H1 (cell line): ENCODE data around the gene TCP11. TPM values are rescaled to one million over a fixed set of nuclear protein-coding genes. Genes with fewer than 3 reads are reported as not detected.

Experiments
- CTCF ChIA-PET: fragments of 300-600 bp; sonication (Branson Sonifier 250); formaldehyde crosslinking; loops from one replicate; lab custom pipeline; 2021; ENCODE audit not compliant: partially characterized antibody; lab: Charles Lee
- POLR2A ChIA-PET: fragments of 300-600 bp; sonication (Branson Sonifier 250); formaldehyde crosslinking; loops from one replicate; lab custom pipeline; 2021; ENCODE audit warnings: inconsistent platforms; ENCODE audit not compliant: partially characterized antibody; lab: Charles Lee
- DNase-seq, 2 experiments: peaks; one replicate each; pipeline versions ENCODE4 v3.0.0 to v3.0.0-alpha.2; 2010 to 2022; ENCODE audit warnings: low spot score in 2 of 2, low read depth in 1 of 2, mixed read lengths in 1 of 2
- FAIRE-seq: peaks from 2 replicates; lab custom pipeline; 2011; peaks lifted over from hg19 to GRCh38; lab: Jason Lieb, UNC
- H2AFZ ChIP-seq: 2 replicates; pipeline ENCODE4 v1.8.1; 2012; ENCODE audit warnings: low read length, inconsistent platforms
- H2AK5ac ChIP-seq: 2 replicates; pipeline ENCODE4 v1.6.1; 2013; ENCODE audit warnings: low read depth, low read length
- H2BK120ac ChIP-seq: replicated peaks from 2 replicates; pipeline ENCODE3; 2013; ENCODE audit warnings: low read depth, low read length, inconsistent platforms
- H2BK12ac ChIP-seq: 2 replicates; pipeline ENCODE4 v1.6.1; 2013; ENCODE audit warnings: low read depth, low read length
- H2BK15ac ChIP-seq: 2 replicates; pipeline ENCODE4 v1.6.1; 2013; ENCODE audit warnings: low read length
- H2BK20ac ChIP-seq: 2 replicates; pipeline ENCODE4 v1.6.1; 2013; ENCODE audit warnings: low read length
- H2BK5ac ChIP-seq: 2 replicates; pipeline ENCODE4 v1.6.1; 2013; ENCODE audit warnings: low read depth, low read length
- H3K14ac ChIP-seq: 2 replicates; pipeline ENCODE4 v1.6.1; 2013; ENCODE audit warnings: inconsistent platforms; ENCODE audit not compliant: insufficient read length
- H3K18ac ChIP-seq: 2 replicates; pipeline ENCODE4 v1.6.1; 2013; ENCODE audit warnings: low read length; ENCODE audit errors: extremely low read depth
- H3K23ac ChIP-seq: 2 replicates; pipeline ENCODE4 v1.6.1; 2013; ENCODE audit warnings: inconsistent platforms; ENCODE audit not compliant: insufficient read length
- H3K23me2 ChIP-seq: 2 replicates; pipeline ENCODE4 v1.6.1; 2013; ENCODE audit warnings: low read depth, low read length
- H3K27ac ChIP-seq: 2 replicates; pipeline ENCODE4 v1.6.1; 2011; ENCODE audit warnings: low read depth, low read length, inconsistent platforms
- H3K27me3 ChIP-seq, 4 experiments: replicated peaks in 1 of 4; 1 replicate in 1 of 4; 2 replicates in 3 of 4; pipeline versions ENCODE4 v1.6.1 to v1.8.1; 2011 to 2013; ENCODE audit warnings: low read length in 3 of 4, mild to moderate bottlenecking in 3 of 4, inconsistent platforms in 2 of 4, mixed read lengths in 2 of 4, moderate library complexity in 1 of 4; ENCODE audit not compliant: control insufficient read depth in 3 of 4, insufficient read depth in 3 of 4; ENCODE audit errors: extremely low read depth in 1 of 4
- H3K36me3 ChIP-seq, 4 experiments: 2 replicates each; pipeline versions ENCODE4 v1.6.1 to v1.8.1; 2011 to 2013; ENCODE audit warnings: mild to moderate bottlenecking in 4 of 4, low read length in 3 of 4, moderate library complexity in 2 of 4, control low read depth in 1 of 4, inconsistent platforms in 1 of 4; ENCODE audit not compliant: insufficient read depth in 4 of 4, control insufficient read depth in 2 of 4
- H3K4ac ChIP-seq: replicated peaks from 2 replicates; pipeline ENCODE3; 2013; ENCODE audit warnings: low read length, low read depth, mixed read lengths, inconsistent platforms; ENCODE audit not compliant: insufficient read length
- H3K4me1 ChIP-seq, 4 experiments: replicated peaks in 1 of 4; 1 replicate in 1 of 4; 2 replicates in 3 of 4; pipeline versions ENCODE4 v1.6.1 to v1.8.1; 2011 to 2013; ENCODE audit warnings: low read length in 3 of 4, inconsistent platforms in 2 of 4, mixed read lengths in 1 of 4; ENCODE audit not compliant: insufficient read depth in 4 of 4, control insufficient read depth in 3 of 4
- H3K4me2 ChIP-seq, 2 experiments: 2 replicates each; pipeline versions ENCODE4 v1.6.1 to v1.8.1; 2011 to 2013; ENCODE audit warnings: low read depth in 2 of 2, low read length in 2 of 2, control low read depth in 1 of 2, inconsistent platforms in 1 of 2, mild to moderate bottlenecking in 1 of 2; ENCODE audit not compliant: insufficient read depth in 1 of 2
- H3K4me3 ChIP-seq, 4 experiments: fragments of 200-600, 300-600 bp in 1 of 4; sonication (generic), shearing (Covaris generic), sonication (Bioruptor Twin) in 1 of 4; 2 replicates each; pipeline versions ENCODE4 v1.5.1 to v1.8.1; 2011 to 2016; ENCODE audit warnings: low read length in 4 of 4, low read depth in 3 of 4, control low read depth in 2 of 4, inconsistent platforms in 2 of 4, mild to moderate bottlenecking in 2 of 4, mixed read lengths in 1 of 4, moderate library complexity in 1 of 4; ENCODE audit not compliant: insufficient read depth in 2 of 4; ENCODE audit errors: extremely low read depth in 1 of 4
- H3K56ac ChIP-seq: replicated peaks from 2 replicates; pipeline ENCODE3; 2013; ENCODE audit warnings: low read depth, mild to moderate bottlenecking, mixed read lengths, low read length, inconsistent platforms; ENCODE audit not compliant: insufficient read length
- H3K79me1 ChIP-seq: 2 replicates; pipeline ENCODE4 v1.6.1; 2013; ENCODE audit warnings: low read depth, low read length, control low read depth
- H3K79me2 ChIP-seq, 2 experiments: 2 replicates each; pipeline versions ENCODE4 v1.6.1 to v1.8.1; 2012 to 2013; ENCODE audit warnings: low read length in 2 of 2, mild to moderate bottlenecking in 2 of 2, inconsistent platforms in 1 of 2; ENCODE audit not compliant: insufficient read depth in 2 of 2, control insufficient read depth in 1 of 2
- H3K9ac ChIP-seq, 4 experiments: replicated peaks in 1 of 4; 1 replicate in 1 of 4; 2 replicates in 3 of 4; pipeline versions ENCODE4 v1.6.1 to v1.8.1; 2011 to 2013; ENCODE audit warnings: low read depth in 3 of 4, low read length in 3 of 4, control low read depth in 2 of 4, mild to moderate bottlenecking in 2 of 4, moderate library complexity in 2 of 4, inconsistent platforms in 1 of 4; ENCODE audit errors: extremely low read depth in 1 of 4
- H3K9me3 ChIP-seq, 2 experiments: 2 replicates each; pipeline versions ENCODE4 v1.6.1 to v1.8.1; 2012 to 2013; ENCODE audit warnings: mild to moderate bottlenecking in 2 of 2, moderate library complexity in 2 of 2, control low read depth in 1 of 2, inconsistent platforms in 1 of 2, low read depth in 1 of 2, low read length in 1 of 2, mixed read lengths in 1 of 2; ENCODE audit not compliant: insufficient read depth in 2 of 2
- H4K20me1 ChIP-seq, 2 experiments: replicated peaks in 1 of 2; 2 replicates each; pipeline versions ENCODE3 to v1.8.1; 2011 to 2013; ENCODE audit warnings: inconsistent platforms in 2 of 2, low read length in 2 of 2, mild to moderate bottlenecking in 1 of 2; ENCODE audit not compliant: insufficient read depth in 2 of 2, control insufficient read depth in 1 of 2
- H4K5ac ChIP-seq: 2 replicates; pipeline ENCODE4 v1.6.1; 2013; ENCODE audit warnings: low read length, low read depth, mixed read lengths, inconsistent platforms; ENCODE audit not compliant: insufficient read length
- H4K8ac ChIP-seq: 2 replicates; pipeline ENCODE4 v1.8.0; 2013; ENCODE audit warnings: mild to moderate bottlenecking, moderate library complexity, low read length, inconsistent platforms; ENCODE audit not compliant: insufficient read depth; ENCODE audit errors: extremely low read depth
- H4K91ac ChIP-seq: replicated peaks from 2 replicates; pipeline ENCODE3; 2013; ENCODE audit warnings: low read length, mixed read lengths, inconsistent platforms; ENCODE audit not compliant: insufficient read length
- BACH1 ChIP-seq: IDR thresholded peaks from 2 replicates; pipeline ENCODE4 v1.6.1; 2012; ENCODE audit warnings: low read length, improper control_type of control experiment
- CBX5 ChIP-seq: fragments of 300-800, 300-1000 bp; sonication (generic); IDR thresholded peaks from 2 replicates; pipeline ENCODE4 v1.7.1; 2016; ENCODE audit warnings: antibody characterized with exemption, low read length, low read depth
- CTCF ChIP-seq, 3 experiments: IDR thresholded peaks; 1 replicate in 2 of 3; 2 replicates in 1 of 3; pipeline versions ENCODE4 v1.5.1 to v1.6.1; 2011; ENCODE audit warnings: low read length in 3 of 3, mild to moderate bottlenecking in 3 of 3, inconsistent platforms in 2 of 3, low read depth in 1 of 3, moderate library complexity in 1 of 3; ENCODE audit not compliant: insufficient read depth in 1 of 3; ENCODE audit errors: control extremely low read depth in 1 of 3
- EGR1 ChIP-seq: IDR thresholded peaks from 2 replicates; pipeline ENCODE4 v1.6.1; 2011; ENCODE audit warnings: low read depth, low read length, borderline replicate concordance
- MAFK ChIP-seq: IDR thresholded peaks from 2 replicates; pipeline ENCODE4 v1.6.1; 2012; ENCODE audit warnings: low read depth, mild to moderate bottlenecking, improper control_type of control experiment, low read length
- RNF2 ChIP-seq: fragments of 200-900, 300-1000 bp; sonication (generic); IDR thresholded peaks from 2 replicates; pipeline ENCODE4 v1.7.1; 2016; ENCODE audit warnings: borderline replicate concordance, low read depth, mild to moderate bottlenecking, antibody characterized with exemption, low read length; ENCODE audit not compliant: poor library complexity, severe bottlenecking; ENCODE audit errors: missing control alignments
- SP4 ChIP-seq: IDR thresholded peaks from 2 replicates; pipeline ENCODE4 v1.6.1; 2012; ENCODE audit warnings: low read length, inconsistent platforms
- USF2 ChIP-seq: IDR thresholded peaks from 2 replicates; pipeline ENCODE4 v1.6.1; 2011; ENCODE audit warnings: low read length, improper control_type of control experiment
- WGBS, 2 experiments: shearing (Covaris generic) in 1 of 2; methylation state at CpG; one replicate each; pipeline versions ENCODE4 v1.1.6 to v1.1.7; 2013 to 2015; ENCODE audit warnings: low lambda C conversion rate in 2 of 2, mixed read lengths in 2 of 2, inconsistent platforms in 1 of 2, low coverage in 1 of 2, missing lambda C conversion rate in 1 of 2; ENCODE audit not compliant: insufficient replicate concordance in 2 of 2, insufficient coverage in 1 of 2, insufficient read length in 1 of 2; ENCODE audit errors: extremely low coverage in 1 of 2, missing lambda C conversion rate in 1 of 2; 5-methylcytosine and 5-hydroxymethylcytosine counted together
- polyA plus RNA-seq, 7 experiments: library from polyadenylated mRNA; depleted of rRNA in 3 of 7; stranded (reverse) in 5 of 7; unstranded in 2 of 7; fragments of >200 nt in 5 of 7; fragments of 200-250 nt in 2 of 7; gene quantifications; 1 replicate in 5 of 7; 2 replicates in 1 of 7; 4 replicates in 1 of 7; pipeline versions ENCODE4 v1.2.1 to v1.2.3, GENCODE V29; 2011 to 2013; ENCODE audit warnings: missing spikeins in 2 of 7, mixed read lengths in 2 of 7
- total RNA-seq: library from RNA; stranded (reverse); fragmentation: NEBNext Ultra II Directional; extraction: Animal tissue kit (Norgen Biotek cat#: 25700); gene quantifications from 2 replicates; pipeline ENCODE4 v1.2.1, GENCODE V29; 2021

The TCP11 gene
- total and polyA plus RNA-seq, 2 of the 8 experiments (the other 6 are each of a cell fraction or from before 2014, with no cell fraction given), result 0.11 TPM; not detected in 1

GRCh38 chr6:35082733-35083403, 58.3 kb downstream of the TCP11 start:
- Histone ChIP-seq H3K9me3 (no peaks in the 10 kb centered on the region), H3K56ac (no peak overlapping the region), H3K36me3 (peaks cover 3 to 15% (median 12%) of the 10 kb centered on the region in 4 experiments; a peak in 7 of 8 replicates), H3K79me1 (no peaks in the 10 kb centered on the region), H2AK5ac (peak overlapping the region; percentile 39; the same call in 1 of the 2 replicates), H2BK12ac (0 out of 2 replicates have a peak overlapping the region, but pooled peaks have one; percentile 75), H2AFZ (no peak overlapping the region), H3K4me3 (no peak overlapping the region), H3K4ac (no peak overlapping the region), H3K4me1 (peaks cover 0 to 10% (median 4%) of the 10 kb centered on the region in 4 experiments; a peak in 3 of 7 replicates), H2BK5ac (peak overlapping the region; percentile 75; the same call in 1 of the 2 replicates), H4K5ac (no peak overlapping the region), H3K23me2 (no peaks in the 10 kb centered on the region), H3K14ac (no peak overlapping the region), H3K9ac (no peak overlapping the region), H3K18ac (no peak overlapping the region), H2BK15ac (no peak overlapping the region), H3K23ac (no peak overlapping the region), H2BK20ac (no peak overlapping the region), H4K20me1 (peaks cover 0 to 3% of the 10 kb centered on the region in 2 experiments), H4K8ac (no peak overlapping the region), H3K4me2 (no peak overlapping the region), H3K27me3 (no peaks in the 10 kb centered on the region), H4K91ac (no peak overlapping the region), H2BK120ac (no peak overlapping the region)
- CTCF ChIA-PET, result no interaction called here
- POLR2A ChIA-PET, result interaction anchor here (0.6 kb wide), 1 partner anchor 264 kb away, joined by 3 read pairs; no protein-coding TSS in a partner anchor
- no peak for FAIRE-seq
- no peak for DNase-seq
- 93% methylated on average over 13 of the region's 13 CpGs; no CpG with 5 or more reads in 1 of the 2 experiments for WGBS, 2 experiments
- TF ChIP-seq RNF2 (no peak), CBX5 (no peak), CTCF (IDR thresholded peaks at IDR 0.05; ENCODE audit: control extremely low read depth in 1 of 3, insufficient read depth in 1 of 3, low read depth in 1 of 3, low read length in 3 of 3) (no peak), USF2 (no peak), SP4 (no peak), BACH1 (no peak), EGR1 (no peak), MAFK (no peak)
- TF ChIP-seq, all 59 proteins: peak for 0
- H3K79me2 ChIP-seq, result no peaks in the 10 kb centered on the region
- no peak overlapping the region for H3K27ac ChIP-seq
